Astrocyte (in vitro differentiated cells and primary cell): ENCODE measurements around the gene CAPZB.

Experiments
- CTCF ChIP-seq: IDR thresholded peaks from 2 replicates; pipeline ENCODE4 v1.5.1; 2011; ENCODE audit warnings: low read depth, mild to moderate bottlenecking, inconsistent platforms, low read length, moderate library complexity; ENCODE audit not compliant: insufficient read depth
- EZH2 ChIP-seq: IDR thresholded peaks from 2 replicates; pipeline ENCODE4 v1.6.1; 2012; ENCODE audit warnings: mild to moderate bottlenecking, low read length, inconsistent platforms; ENCODE audit not compliant: insufficient read depth

DNA sequence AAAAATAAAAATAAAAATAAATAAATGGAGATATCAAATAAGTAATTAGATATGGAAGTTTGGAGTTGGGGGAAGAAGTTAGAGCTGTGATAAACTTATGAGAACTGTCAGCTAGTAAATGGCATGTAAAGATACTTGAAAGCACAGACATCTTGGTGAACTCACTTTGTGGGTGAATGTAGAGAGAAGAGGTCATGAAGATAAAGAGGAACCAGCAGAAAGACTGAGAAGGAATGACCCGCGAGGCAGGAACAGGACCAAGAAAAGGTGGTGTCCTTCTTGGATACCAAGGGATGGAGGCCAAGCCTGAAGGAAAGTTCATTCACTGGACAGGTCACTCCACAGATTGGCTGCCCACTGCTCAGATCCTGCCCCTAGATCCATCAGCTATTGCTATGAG, 4.7 kb upstream of the CAPZB start:
- TF ChIP-seq CTCF (no peak), EZH2 (no peak)
